Measurements from ENCODE around the gene BLOC1S1. TPM values are rescaled to one million over a fixed set of nuclear protein-coding genes. Genes with fewer than 3 reads are reported as not detected.

BLOC1S1 gene
- total and polyA plus RNA-seq, 10 of the 15 experiments (the other 5 are each of a cell fraction or from before 2014, with no cell fraction given) = 126 to 285 (median 166) TPM

DNA sequence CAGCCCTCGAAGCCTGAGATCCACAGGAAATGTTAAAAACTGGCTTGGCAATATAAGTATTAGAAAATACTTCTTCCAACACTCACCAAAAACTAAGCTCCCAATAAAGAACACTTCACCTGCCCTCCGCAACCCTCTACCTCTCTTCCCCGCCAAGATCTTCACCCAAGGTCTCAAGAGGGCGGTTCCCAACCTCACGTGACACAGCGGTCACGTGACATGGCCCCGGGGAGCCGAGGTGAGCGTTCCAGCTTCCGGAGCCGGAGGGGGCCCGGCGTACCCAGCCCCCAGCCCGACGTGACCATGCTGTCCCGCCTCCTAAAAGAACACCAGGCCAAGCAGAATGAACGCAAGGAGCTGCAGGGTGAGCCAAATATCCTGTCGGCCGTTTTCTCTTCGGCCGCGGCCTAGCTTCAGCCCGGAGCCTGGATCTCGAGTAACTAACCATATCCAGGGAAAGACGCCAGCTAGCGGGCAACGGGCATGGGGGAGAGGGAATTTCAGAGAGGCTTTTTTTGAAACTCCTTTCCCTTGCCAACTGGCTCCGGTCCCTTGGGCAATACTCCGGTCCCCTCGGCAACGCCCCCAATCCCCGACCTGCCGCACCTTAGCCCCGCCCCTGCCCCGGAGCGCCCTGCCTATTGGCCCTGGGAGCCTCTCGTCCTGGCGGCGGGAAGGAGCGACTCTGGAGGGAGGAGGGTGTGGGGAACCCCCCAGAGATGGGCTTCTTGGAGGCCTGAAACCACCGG lies at the start of gene BLOC1S1 (continued):
- TF ChIP-seq ZBTB33 (IDR thresholded peaks at IDR 0.05) (no peak), IKZF2 (IDR thresholded peaks at IDR 0.05) (peak; percentile 63 to 64), PBX3 (IDR thresholded peaks at IDR 0.05; ENCODE audit: insufficient replicate concordance, low read depth, low read length) (peak; percentile 59), SP1 (IDR thresholded peaks at IDR 0.05; ENCODE audit: low read depth, low read length) (peak; percentile 81), YBX1 (IDR thresholded peaks at IDR 0.05) (no peak), ZNF274 (IDR thresholded peaks at IDR 0.05; ENCODE audit: insufficient read depth, insufficient read length) (no peak), WRNIP1 (IDR thresholded peaks at IDR 0.05; ENCODE audit: borderline replicate concordance, low read depth, low read length) (no peak), KLF5 (IDR thresholded peaks at IDR 0.05; ENCODE audit: partially characterized antibody) (no peak), TCF7 (IDR thresholded peaks at IDR 0.05; ENCODE audit: borderline replicate concordance) (no peak), TAF1 (IDR thresholded peaks at IDR 0.05; ENCODE audit: borderline replicate concordance, low read depth, low read length) (peak; percentile 46; the same call in 1 of the 2 replicates), NBN (IDR thresholded peaks at IDR 0.05) (peak; percentile 77), BMI1 (IDR thresholded peaks at IDR 0.05; ENCODE audit: borderline replicate concordance) (no peak), NFYB (IDR thresholded peaks at IDR 0.05; ENCODE audit: insufficient read depth, low read depth, low read length) (peak; percentile 51; the same call in 1 of the 2 replicates), POLR2AphosphoS5 (IDR thresholded peaks at IDR 0.05; ENCODE audit: low read length) (peak; percentile 61), BACH1 (IDR thresholded peaks at IDR 0.05; ENCODE audit: borderline replicate concordance) (peak; percentile 56; the same call in 1 of the 2 replicates)
- TF ChIP-seq, protein P1, sequence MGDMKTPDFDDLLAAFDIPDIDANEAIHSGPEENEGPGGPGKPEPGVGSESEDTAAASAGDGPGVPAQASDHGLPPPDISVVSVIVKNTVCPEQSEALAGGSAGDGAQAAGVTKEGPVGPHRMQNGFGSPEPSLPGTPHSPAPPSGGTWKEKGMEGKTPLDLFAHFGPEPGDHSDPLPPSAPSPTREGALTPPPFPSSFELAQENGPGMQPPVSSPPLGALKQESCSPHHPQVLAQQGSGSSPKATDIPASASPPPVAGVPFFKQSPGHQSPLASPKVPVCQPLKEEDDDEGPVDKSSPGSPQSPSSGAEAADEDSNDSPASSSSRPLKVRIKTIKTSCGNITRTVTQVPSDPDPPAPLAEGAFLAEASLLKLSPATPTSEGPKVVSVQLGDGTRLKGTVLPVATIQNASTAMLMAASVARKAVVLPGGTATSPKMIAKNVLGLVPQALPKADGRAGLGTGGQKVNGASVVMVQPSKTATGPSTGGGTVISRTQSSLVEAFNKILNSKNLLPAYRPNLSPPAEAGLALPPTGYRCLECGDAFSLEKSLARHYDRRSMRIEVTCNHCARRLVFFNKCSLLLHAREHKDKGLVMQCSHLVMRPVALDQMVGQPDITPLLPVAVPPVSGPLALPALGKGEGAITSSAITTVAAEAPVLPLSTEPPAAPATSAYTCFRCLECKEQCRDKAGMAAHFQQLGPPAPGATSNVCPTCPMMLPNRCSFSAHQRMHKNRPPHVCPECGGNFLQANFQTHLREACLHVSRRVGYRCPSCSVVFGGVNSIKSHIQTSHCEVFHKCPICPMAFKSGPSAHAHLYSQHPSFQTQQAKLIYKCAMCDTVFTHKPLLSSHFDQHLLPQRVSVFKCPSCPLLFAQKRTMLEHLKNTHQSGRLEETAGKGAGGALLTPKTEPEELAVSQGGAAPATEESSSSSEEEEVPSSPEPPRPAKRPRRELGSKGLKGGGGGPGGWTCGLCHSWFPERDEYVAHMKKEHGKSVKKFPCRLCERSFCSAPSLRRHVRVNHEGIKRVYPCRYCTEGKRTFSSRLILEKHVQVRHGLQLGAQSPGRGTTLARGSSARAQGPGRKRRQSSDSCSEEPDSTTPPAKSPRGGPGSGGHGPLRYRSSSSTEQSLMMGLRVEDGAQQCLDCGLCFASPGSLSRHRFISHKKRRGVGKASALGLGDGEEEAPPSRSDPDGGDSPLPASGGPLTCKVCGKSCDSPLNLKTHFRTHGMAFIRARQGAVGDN (IDR thresholded peaks at IDR 0.05) = peak; percentile 69; the same call in 1 of the 2 replicates
- TF ChIP-seq, protein P2, sequence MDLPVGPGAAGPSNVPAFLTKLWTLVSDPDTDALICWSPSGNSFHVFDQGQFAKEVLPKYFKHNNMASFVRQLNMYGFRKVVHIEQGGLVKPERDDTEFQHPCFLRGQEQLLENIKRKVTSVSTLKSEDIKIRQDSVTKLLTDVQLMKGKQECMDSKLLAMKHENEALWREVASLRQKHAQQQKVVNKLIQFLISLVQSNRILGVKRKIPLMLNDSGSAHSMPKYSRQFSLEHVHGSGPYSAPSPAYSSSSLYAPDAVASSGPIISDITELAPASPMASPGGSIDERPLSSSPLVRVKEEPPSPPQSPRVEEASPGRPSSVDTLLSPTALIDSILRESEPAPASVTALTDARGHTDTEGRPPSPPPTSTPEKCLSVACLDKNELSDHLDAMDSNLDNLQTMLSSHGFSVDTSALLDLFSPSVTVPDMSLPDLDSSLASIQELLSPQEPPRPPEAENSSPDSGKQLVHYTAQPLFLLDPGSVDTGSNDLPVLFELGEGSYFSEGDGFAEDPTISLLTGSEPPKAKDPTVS (IDR thresholded peaks at IDR 0.05; ENCODE audit: low read depth, low read length) = no peak
- TF ChIP-seq, protein P3, sequence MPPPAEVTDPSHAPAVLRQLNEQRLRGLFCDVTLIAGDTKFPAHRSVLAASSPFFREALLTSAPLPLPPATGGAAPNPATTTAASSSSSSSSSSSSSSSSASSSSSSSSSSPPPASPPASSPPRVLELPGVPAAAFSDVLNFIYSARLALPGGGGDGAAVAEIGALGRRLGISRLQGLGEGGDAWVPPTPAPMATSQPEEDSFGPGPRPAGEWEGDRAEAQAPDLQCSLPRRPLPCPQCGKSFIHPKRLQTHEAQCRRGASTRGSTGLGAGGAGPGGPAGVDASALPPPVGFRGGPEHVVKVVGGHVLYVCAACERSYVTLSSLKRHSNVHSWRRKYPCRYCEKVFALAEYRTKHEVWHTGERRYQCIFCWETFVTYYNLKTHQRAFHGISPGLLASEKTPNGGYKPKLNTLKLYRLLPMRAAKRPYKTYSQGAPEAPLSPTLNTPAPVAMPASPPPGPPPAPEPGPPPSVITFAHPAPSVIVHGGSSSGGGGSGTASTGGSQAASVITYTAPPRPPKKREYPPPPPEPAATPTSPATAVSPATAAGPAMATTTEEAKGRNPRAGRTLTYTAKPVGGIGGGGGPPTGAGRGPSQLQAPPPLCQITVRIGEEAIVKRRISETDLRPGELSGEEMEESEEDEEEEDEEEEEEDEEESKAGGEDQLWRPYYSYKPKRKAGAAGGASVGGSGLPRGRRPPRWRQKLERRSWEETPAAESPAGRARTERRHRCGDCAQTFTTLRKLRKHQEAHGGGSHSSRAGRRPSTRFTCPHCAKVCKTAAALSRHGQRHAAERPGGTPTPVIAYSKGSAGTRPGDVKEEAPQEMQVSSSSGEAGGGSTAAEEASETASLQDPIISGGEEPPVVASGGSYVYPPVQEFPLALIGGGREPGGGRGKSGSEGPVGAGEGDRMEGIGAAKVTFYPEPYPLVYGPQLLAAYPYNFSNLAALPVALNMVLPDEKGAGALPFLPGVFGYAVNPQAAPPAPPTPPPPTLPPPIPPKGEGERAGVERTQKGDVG (CRISPR knock-in tag; IDR thresholded peaks at IDR 0.05) = peak; percentile 85

All from GM12878 (cell line).